Keratinocyte (primary cell): Measurements from ENCODE around the gene SMAD3. TPM values are rescaled to one million over a fixed set of nuclear protein-coding genes. Genes with fewer than 3 reads are reported as not detected.
"Not testable (repeated sequence)": the region's sequence is repeated elsewhere in the genome, so short reads cannot be mapped to it uniquely, and the experiment has no call there.

Experiments used
- DNase-seq: peaks from one replicate; pipeline ENCODE4 v3.0.0-alpha.2; 2011; ENCODE audit warnings: low read depth, missing footprints, low spot score
- FAIRE-seq: peaks from 2 replicates; lab custom pipeline; 2011; peaks lifted over from hg19 to GRCh38; lab: Jason Lieb, UNC
- H2AFZ ChIP-seq: 2 replicates; pipeline ENCODE4 v1.6.0; 2012; ENCODE audit warnings: low read length, control low read depth, inconsistent platforms; ENCODE audit not compliant: control insufficient read depth
- H3K27ac ChIP-seq: 2 replicates; pipeline ENCODE4 v1.5.1; 2011; ENCODE audit warnings: low read length; ENCODE audit not compliant: control insufficient read depth, insufficient read depth
- H3K27me3 ChIP-seq: 3 replicates; pipeline ENCODE4 v1.6.0; 2011; ENCODE audit warnings: low read length; ENCODE audit not compliant: control insufficient read depth, insufficient read depth; ENCODE audit errors: extremely low read depth
- H3K36me3 ChIP-seq, 2 experiments: 2 replicates in 1 of 2; 3 replicates in 1 of 2; pipeline ENCODE4 v1.5.1; 2011; ENCODE audit warnings: low read length in 2 of 2, mild to moderate bottlenecking in 1 of 2; ENCODE audit not compliant: control insufficient read depth in 2 of 2, insufficient read depth in 2 of 2; ENCODE audit errors: extremely low read depth in 1 of 2
- H3K4me1 ChIP-seq: 3 replicates; pipeline ENCODE4 v1.5.1; 2011; ENCODE audit warnings: low read length; ENCODE audit not compliant: control insufficient read depth, insufficient read depth; ENCODE audit errors: extremely low read depth
- H3K4me2 ChIP-seq: 3 replicates; pipeline ENCODE4 v1.6.0; 2011; ENCODE audit warnings: low read depth, low read length; ENCODE audit not compliant: control insufficient read depth, insufficient read depth; ENCODE audit errors: extremely low read depth
- H3K4me3 ChIP-seq, 3 experiments: fragments of 200-600 bp in 1 of 3; sonication (generic) in 1 of 3; 2 replicates in 2 of 3; 3 replicates in 1 of 3; pipeline ENCODE4 v1.5.1; 2011 to 2016; ENCODE audit warnings: low read length in 3 of 3, mild to moderate bottlenecking in 3 of 3, control low read depth in 2 of 3, inconsistent platforms in 1 of 3, low read depth in 1 of 3, mixed read lengths in 1 of 3, mixed run types in 1 of 3, moderate library complexity in 1 of 3; ENCODE audit not compliant: control insufficient read depth in 2 of 3, insufficient read depth in 2 of 3; ENCODE audit errors: extremely low read depth in 1 of 3
- H3K79me2 ChIP-seq: 2 replicates; pipeline ENCODE4 v1.6.0; 2012; ENCODE audit warnings: low read length; ENCODE audit not compliant: control insufficient read depth, insufficient read depth
- H3K9ac ChIP-seq: 3 replicates; pipeline ENCODE4 v1.6.0; 2011; ENCODE audit warnings: low read length; ENCODE audit not compliant: control insufficient read depth, insufficient read depth; ENCODE audit errors: extremely low read depth
- H3K9me1 ChIP-seq: 3 replicates; pipeline ENCODE4 v1.6.0; 2011; ENCODE audit warnings: low read length; ENCODE audit not compliant: control insufficient read depth, insufficient read depth; ENCODE audit errors: extremely low read depth
- H3K9me3 ChIP-seq: 2 replicates; pipeline ENCODE4 v1.5.1; 2012; ENCODE audit warnings: low read depth, low read length; ENCODE audit not compliant: control insufficient read depth
- H4K20me1 ChIP-seq: 3 replicates; pipeline ENCODE4 v1.6.0; 2011; ENCODE audit warnings: low read length; ENCODE audit not compliant: control insufficient read depth, insufficient read depth; ENCODE audit errors: extremely low read depth
- CTCF ChIP-seq, 3 experiments: IDR thresholded peaks in 1 of 3; conservative IDR thresholded peaks in 1 of 3; optimal IDR thresholded peaks in 1 of 3; 2 replicates in 2 of 3; 3 replicates in 1 of 3; pipeline versions ENCODE3 to v1.5.1; 2011; ENCODE audit warnings: low read length in 3 of 3, mild to moderate bottlenecking in 3 of 3, moderate library complexity in 2 of 3, control low read depth in 1 of 3, inconsistent platforms in 1 of 3; ENCODE audit not compliant: insufficient read depth in 2 of 3; ENCODE audit errors: extremely low read depth in 1 of 3
- EZH2 ChIP-seq: IDR thresholded peaks from one replicate; pipeline ENCODE4 v1.6.1; 2012; ENCODE audit warnings: inconsistent platforms, mild to moderate bottlenecking, low read length, moderate library complexity
- dilution Hi-C: fragments of 300-500 bp; cut with MboI; formaldehyde crosslinking; loops from one replicate; pipeline ENCODE4 v1.7.0; 2020; ENCODE audit warnings: low sequenced_read_pairs; ENCODE audit not compliant: extremely low pct_ligation_motif_present
- polyA plus RNA-seq, 5 experiments: library from polyadenylated mRNA; depleted of rRNA in 3 of 5; stranded (reverse) in 3 of 5; stranded (forward) in 1 of 5; unstranded in 1 of 5; fragments of >200 nt; gene quantifications; 1 replicate in 1 of 5; 2 replicates in 3 of 5; 3 replicates in 1 of 5; pipeline versions ENCODE4 v1.2.1 to v1.2.3, GENCODE V29; 2011 to 2012; ENCODE audit warnings: missing spikeins in 2 of 5, low read depth in 1 of 5, low replicate concordance in 1 of 5

The SMAD3 gene
- polyA plus RNA-seq, 1 donor (not counting 4 experiments of a cell fraction or from before 2014, with no cell fraction given): 33.7 TPM

GRCh38 chr15:67074886-67075229, 9.5 kb downstream of the SMAD3 start:
- H3K4me1 ChIP-seq: peaks cover 55% of the 10 kb centered on the region
- H3K9ac ChIP-seq: no peak overlapping the region

GRCh38 chr15:67075555-67076135, 10.2 kb downstream of the SMAD3 start:
- Histone ChIP-seq H3K4me1 (peaks cover 55% of the 10 kb centered on the region), H3K4me2 (peak overlapping the region; percentile 72), H3K9ac (peak overlapping the region; percentile 24), H3K79me2 (peaks cover 95% of the 10 kb centered on the region), H3K27ac (peak overlapping the region; percentile 76), H3K36me3 (peaks cover 4 to 18% of the 10 kb centered on the region in 2 experiments)
- H3K9me1 ChIP-seq, H4K20me1 ChIP-seq, H3K27me3 ChIP-seq, FAIRE-seq, dilution Hi-C loops, H3K9me3 ChIP-seq, DNase-seq, H2AFZ ChIP-seq, H3K4me3 ChIP-seq: not testable (repeated sequence)

More at GRCh38 chr15:67074886-67075229, 9.5 kb downstream of the SMAD3 start:
- Histone ChIP-seq H3K9me1 (peaks cover 6% of the 10 kb centered on the region), H3K27ac (peak overlapping the region; percentile 25), H3K36me3 (peaks cover 4 to 19% of the 10 kb centered on the region in 2 experiments), H3K27me3 (no peaks in the 10 kb centered on the region), H3K79me2 (peaks cover 95% of the 10 kb centered on the region), H3K4me2 (no peak overlapping the region), H3K9me3 (no peaks in the 10 kb centered on the region), H3K4me3 (no peak overlapping the region), H4K20me1 (peaks cover 11% of the 10 kb centered on the region), H2AFZ (no peak overlapping the region)
- DNase-seq: no peak
- TF ChIP-seq EZH2 (no peak), CTCF (optimal IDR thresholded peaks at IDR 0.05 in 1 of 3, IDR thresholded peaks at IDR 0.05 in 1 of 3, conservative IDR thresholded peaks at IDR 0.05 in 1 of 3; ENCODE audit: extremely low read depth in 1 of 3, insufficient read depth in 2 of 3, low read length in 3 of 3) (no peak)
- FAIRE-seq: no peak
- dilution Hi-C loops: no loop called here
